ENCODE results near the gene PLPPR4.

PLPPR4 gene

GRCh38 chr1:99347041-99347684 is 82.9 kb downstream of the PLPPR4 start:
- in situ Hi-C loops (cut with HindIII; ENCODE audit: low sequenced_read_pairs): no loop called here

DNA sequence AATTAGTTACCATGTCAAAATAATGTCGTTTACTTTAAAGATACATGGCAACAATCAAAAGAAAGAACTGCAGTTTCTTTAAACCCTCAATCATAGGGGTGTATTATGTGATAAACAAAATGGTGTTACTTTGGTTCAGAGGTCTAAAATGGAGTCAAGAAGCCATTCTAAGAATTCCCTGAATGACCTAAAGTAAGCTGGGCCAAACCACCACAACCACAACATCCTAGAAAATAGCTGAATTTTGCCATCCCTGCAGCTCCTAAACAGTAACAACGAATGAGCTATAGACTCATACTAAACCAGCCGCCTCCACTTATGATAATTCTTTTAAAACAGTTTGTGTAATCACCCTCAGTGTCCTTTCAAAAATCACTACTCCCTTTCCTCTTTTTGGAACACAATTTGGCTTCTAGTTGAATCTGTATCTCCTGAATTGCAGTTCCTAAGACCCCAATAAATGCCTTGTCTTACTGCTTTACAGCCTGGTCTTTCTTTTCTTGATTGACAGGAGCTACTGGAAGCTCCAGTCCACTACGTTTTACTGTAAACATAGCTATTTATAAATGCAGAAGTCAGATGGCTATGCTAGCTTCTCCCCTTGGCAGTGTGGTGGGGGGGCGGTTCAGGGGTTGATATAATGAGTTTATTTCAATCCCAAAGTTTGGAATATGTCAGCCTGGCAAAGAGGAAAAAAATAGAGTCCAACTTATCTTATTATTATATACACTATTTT is 84.3 kb downstream of the PLPPR4 start:
- in situ Hi-C loops (cut with HindIII; ENCODE audit: low sequenced_read_pairs): no loop called here

DNA sequence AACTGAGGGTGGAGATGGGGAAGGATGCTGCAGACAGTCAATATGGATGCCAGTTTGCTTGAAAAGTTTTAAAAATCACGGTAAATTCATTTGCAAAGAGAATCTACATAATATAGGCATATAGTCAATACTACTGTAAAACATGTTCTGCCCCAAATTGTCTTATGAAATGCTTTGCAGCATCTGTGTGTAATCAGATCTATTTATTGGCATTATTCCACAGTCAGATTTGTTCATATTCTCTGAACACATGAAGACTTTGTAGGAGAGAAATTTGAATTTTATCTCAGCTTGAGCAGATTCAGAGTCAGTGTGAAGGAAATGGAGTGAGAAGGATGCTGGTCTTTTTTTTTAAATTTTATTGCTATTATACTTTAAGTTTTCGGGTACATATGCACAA is 88.5 kb downstream of the PLPPR4 start:
- in situ Hi-C loops (cut with HindIII; ENCODE audit: low sequenced_read_pairs): no loop called here

DNA sequence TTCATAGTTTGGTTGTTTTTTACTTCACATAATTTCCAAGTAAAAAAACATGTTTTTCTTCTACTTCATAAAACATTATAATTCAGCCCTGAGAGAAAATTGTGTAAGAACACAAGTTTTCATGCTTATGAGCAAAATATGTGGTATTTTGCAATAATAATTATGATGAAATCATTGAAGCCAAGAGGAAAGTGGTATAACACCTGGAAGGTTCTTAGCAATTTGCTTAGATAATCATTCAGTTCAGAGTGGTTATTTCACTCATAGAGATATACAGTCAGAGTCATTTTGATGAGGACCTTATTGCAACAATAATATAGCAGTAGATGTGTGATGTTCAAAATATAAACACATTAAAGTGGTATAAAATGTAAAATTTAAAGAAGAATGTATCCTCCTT is 94.5 kb downstream of the PLPPR4 start:
- in situ Hi-C loops (cut with HindIII; ENCODE audit: low sequenced_read_pairs): no loop called here

Measured in DLD1 (cell line).